ENCODE results near the gene SH3RF3. TPM values are rescaled to one million over a fixed set of nuclear protein-coding genes. Genes with fewer than 3 reads are reported as not detected.

SH3RF3 gene
- total RNA-seq, 1 experiment from 2014 or later, result 1.0 TPM

GRCh38 chr2:109246176-109246575 is 117.2 kb downstream of the SH3RF3 start:
- no peak for DNase-seq (ENCODE audit: low spot score)
- Mint-ChIP-seq H3K27me3 (ENCODE audit: low read depth) (no peaks in the 10 kb centered on the region; the same call in 1 of the 2 replicates), H3K9me3 (peaks cover 7% of the 10 kb centered on the region; the same call in 1 of the 2 replicates), H3K27ac (no peak overlapping the region), H3K4me3 (no peak overlapping the region), H3K4me1 (peaks cover 13% of the 10 kb centered on the region), H3K36me3 (no peaks in the 10 kb centered on the region)
- ChIA-PET CTCF (no interaction called here), POLR2A (no interaction called here)
- no peak for ATAC-seq
- TF ChIP-seq ESRRA (CRISPR knock-in tag; IDR thresholded peaks at IDR 0.05; ENCODE audit: borderline replicate concordance) (no peak), ZNF512 (CRISPR knock-in tag; IDR thresholded peaks at IDR 0.05; ENCODE audit: borderline replicate concordance) (no peak), ERG (CRISPR knock-in tag; IDR thresholded peaks at IDR 0.05) (no peak), FOXP1 (CRISPR knock-in tag; IDR thresholded peaks at IDR 0.05; ENCODE audit: borderline replicate concordance) (no peak), AR (CRISPR knock-in tag; IDR thresholded peaks at IDR 0.05) (no peak), TCF7 (CRISPR knock-in tag; IDR thresholded peaks at IDR 0.05; ENCODE audit: low read depth) (no peak), ZNF317 (CRISPR knock-in tag; IDR thresholded peaks at IDR 0.05; ENCODE audit: borderline replicate concordance, low read depth) (no peak), ZNF121 (CRISPR knock-in tag; IDR thresholded peaks at IDR 0.05) (no peak), ELF4 (CRISPR knock-in tag; IDR thresholded peaks at IDR 0.05; ENCODE audit: low read depth) (no peak), KAT7 (CRISPR knock-in tag; IDR thresholded peaks at IDR 0.05; ENCODE audit: borderline replicate concordance) (no peak), MXD4 (CRISPR knock-in tag; IDR thresholded peaks at IDR 0.05; ENCODE audit: borderline replicate concordance) (no peak), E2F5 (CRISPR knock-in tag; IDR thresholded peaks at IDR 0.05) (no peak), USF1 (CRISPR knock-in tag; IDR thresholded peaks at IDR 0.05) (no peak), NR1H2 (CRISPR knock-in tag; IDR thresholded peaks at IDR 0.05) (no peak), ARID4B (CRISPR knock-in tag; IDR thresholded peaks at IDR 0.05; ENCODE audit: borderline replicate concordance) (no peak)

All from WTC11 (cell line).